Mesenteric fat pad (tissue), 1 donor: ENCODE data around the gene AFF3. TPM values are rescaled to one million over a fixed set of nuclear protein-coding genes. Genes with fewer than 3 reads are reported as not detected.
"Not testable (repeated sequence)": the region's sequence is repeated elsewhere in the genome, so short reads cannot be mapped to it uniquely, and the experiment has no call there.

ENCODE experiments used
- DNase-seq: peaks from one replicate; pipeline ENCODE4 v3.0.0-alpha.2; 2020; ENCODE audit warnings: low spot score
- total RNA-seq: library from RNA; stranded (reverse); fragmentation: NEBNext Ultra II Directional; extraction: Animal tissue kit (Norgen Biotek cat#: 25700); gene quantifications from one replicate; pipeline ENCODE4 v1.2.1, GENCODE V29; 2021
- donor health status: DM: yes; HTN: yes; CAD: no.

Gene AFF3
- total RNA-seq, 1 donor from 2014 or later: 4.5 TPM

DNA sequence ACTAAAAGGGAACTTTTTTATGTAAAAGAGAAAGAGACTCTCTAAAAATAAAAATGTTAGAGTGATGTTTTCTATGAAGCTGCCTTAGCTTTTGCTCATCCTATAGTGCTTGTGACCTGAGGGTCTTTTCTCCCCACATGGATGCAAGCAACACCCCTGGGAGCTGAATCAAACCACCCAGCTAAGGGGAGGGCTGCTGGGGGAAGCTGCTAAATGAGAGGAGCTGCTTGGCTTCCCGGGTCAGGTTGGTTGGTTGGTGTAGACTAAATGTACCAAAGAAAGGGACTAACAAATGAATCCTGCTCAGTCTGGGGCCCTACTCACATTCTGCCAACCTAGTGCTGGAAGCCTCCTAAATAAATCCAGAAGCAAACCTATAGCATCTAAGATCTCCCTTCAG, 35.0 kb downstream of the AFF3 start:
- no peak for DNase-seq

DNA sequence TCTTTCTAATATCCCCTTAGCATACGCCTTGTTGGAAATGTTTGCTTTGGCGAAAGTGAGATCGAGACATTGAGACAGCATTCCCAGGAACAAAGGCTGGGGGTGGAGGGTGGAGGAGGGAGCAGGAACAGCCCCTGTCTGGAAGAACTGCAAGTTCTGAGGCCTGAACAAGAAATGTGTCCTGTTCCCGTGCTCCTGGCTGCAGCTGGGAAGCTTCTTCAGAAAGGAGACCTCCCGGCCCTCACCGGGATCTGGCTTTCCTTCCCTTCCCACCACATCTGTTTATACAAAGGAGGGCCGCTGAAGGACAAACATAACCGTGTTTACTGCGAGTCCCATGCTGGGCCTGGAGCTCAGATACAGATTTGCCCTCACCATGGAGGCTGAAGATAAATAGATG, 35.9 kb downstream of the AFF3 start:
- DNase-seq: no peak

DNA sequence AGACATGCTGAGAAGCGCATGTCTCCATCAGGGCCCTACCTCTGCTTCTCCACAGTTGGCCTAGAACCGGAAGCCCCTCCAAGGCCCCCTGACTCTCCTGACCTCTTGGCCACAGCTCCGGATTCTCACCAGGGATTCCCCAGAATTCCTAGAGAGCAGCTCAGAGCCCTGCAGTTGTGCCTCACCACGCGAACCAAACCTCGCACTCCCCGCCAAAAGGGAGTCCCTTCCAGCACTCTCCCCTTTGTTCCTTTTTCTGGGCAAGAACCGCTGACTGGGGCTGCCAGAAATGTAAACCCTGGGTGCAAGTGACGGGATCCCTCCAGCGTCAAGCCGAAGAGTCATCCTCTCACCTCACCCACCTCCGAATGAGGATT, 36.7 kb downstream of the AFF3 start:
- no peak for DNase-seq

DNA sequence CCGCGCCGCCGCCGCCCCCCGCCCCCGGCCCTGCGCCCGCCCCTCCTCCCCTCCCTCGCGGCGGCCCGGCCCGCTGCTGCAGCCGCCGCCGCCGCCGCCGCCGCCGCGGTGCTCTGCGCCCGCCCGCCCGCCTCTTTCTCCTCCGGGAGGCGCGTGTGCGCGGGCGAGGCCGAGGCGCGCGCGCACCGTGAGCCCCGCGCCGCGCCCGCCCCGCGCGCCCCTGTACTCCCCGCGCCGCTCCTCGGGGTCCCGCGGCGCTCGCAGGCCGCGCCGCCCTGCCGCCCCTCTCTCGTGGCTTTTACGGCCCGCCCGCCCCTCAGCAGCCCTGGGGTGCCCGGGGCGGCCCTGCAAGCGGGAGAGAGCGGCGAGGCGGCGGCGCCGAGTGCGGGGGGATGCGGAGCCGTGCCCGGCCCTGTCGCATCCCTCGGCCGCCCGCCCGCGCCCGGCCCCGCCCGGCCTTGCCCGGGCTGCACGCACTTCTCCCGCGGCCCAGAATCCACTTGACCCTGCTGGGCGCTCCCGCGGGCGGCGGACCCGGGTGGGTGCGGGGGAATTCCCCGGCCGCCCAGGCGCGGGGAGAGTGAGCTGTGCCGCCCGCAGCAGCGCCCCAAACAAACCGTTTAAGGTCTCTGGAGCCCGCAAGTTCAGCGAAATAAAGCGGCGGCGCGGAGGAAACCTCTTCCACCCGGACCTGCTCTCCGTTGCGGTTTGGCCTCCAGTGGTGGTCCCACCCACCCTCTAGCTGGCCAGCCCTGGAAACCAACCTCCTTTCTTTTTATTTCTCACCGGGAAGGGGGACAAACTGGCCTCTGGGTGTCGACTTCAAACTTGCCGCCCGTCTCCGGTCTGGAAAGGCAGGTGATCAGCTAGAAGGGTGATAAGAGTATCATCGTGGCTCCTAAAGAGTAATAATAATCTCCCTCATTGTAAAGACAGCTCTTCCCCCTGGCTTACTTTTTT, 37.4 kb downstream of the AFF3 start:
- DNase-seq: no peak

DNA sequence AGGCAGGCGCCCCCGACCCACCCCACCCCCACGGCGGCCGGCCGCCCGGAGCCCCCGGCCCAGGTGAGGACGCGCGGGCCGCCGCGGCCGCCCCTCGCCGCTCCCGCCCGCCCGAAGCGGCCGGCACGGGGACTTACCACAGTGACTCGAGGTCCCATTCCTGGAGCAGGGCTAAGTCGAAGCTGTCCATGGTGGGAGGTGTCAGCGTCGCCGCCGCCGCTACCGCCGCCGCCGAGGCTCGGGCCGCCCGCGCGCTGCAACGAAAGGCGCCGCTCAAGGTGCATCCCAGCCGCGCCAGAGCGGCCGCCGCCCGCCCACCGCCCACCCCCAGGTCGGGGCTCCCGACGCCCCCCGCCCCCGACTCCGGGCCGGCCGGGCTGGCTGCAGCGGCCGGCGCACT, 38.1 kb downstream of the AFF3 start:
- DNase-seq: not testable (repeated sequence)

DNA sequence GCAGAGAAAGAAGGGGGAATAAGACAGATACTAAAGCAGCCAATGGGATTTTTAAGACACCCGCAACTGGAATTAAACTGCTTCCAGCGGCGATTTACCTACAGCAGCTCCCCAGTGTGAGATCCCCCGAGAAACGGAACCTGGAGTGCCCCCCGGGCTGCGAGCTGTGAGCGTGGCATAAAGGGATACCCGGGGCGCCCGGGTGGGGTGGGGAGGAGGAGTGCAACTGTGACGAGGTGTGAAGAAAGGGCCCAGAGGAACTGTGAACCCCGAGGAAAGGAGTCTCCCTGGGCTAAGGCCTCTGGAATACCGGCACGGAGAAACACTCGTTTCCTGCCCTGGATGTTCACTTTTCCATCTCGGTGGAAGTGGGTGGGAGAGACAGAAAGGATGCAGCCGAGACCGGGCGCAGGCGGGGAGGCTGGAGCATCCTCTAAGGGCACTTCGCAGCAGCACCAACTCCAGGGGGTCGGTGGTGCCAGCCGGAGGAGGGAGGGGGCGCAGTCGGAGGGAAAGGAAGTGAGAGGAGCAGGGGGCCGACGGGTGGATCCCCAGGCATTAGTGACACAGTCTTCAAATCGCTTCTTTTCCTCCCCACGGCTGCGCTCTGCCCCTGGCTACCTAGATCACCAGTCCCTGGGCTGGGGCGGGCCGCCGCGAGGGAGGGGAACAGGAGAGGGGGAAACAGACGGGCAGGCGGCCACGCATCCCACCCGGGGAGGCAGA, 38.7 kb downstream of the AFF3 start:
- not testable (repeated sequence) for DNase-seq

DNA sequence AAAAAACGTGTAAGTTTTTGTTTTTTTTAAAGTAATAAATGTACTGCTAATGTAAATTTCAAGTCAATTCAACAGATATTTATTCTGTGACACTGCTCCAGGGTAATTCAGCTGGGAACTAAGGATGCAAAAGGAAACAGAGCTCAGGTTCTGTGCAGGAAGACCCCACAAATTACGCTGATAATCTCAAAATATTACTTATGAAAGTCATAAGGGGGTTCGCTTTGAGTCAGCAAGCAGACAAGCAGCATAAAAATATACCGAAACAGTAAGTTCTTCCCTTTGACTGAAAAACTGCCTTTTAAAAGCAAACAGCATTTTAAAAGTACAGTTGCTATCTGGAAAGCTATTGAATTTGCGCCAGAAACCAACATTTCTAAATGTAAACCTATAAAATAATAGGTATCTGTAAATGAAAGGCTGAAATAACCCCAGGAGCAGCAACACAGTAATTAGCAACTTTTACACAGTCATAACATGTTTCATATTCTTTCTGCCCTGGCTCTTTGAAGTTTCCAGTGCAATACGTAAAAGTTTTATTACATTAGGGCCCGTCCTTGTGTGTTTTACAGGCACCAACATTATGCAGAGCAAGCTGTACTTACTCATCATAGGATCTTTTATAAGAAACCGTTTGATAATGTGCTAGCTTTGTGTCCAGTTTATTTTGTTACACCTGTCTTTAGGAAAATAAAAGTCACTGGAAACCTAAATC, 39.8 kb downstream of the AFF3 start:
- DNase-seq: not testable (repeated sequence)

GRCh38 chr2:100098855-100099254, 43.5 kb downstream of the AFF3 start:
- DNase-seq: not testable (repeated sequence)

- DNase-seq: not testable (repeated sequence)
Observed at GRCh38 chr2:100097611-100098294, 44.6 kb downstream of the AFF3 start.

DNA sequence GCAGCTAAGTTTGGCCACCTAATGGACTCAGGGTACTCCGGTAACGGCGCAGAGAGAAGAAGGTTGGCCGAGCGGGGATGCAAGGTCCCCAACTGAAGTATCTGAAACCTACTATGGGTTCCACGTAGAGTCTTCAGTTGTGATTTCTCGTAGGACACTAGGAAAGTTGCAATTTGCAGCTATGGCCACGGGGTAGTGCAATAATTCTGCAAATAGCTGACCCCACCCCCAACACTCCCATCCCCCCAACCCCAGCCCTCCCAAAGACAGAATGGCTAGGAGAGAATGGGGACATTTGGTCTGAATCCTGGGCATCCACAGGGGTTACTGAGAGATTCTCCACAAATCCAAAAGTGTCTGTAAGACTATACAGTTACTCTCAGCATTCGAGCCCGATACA, 46.5 kb downstream of the AFF3 start:
- DNase-seq: not testable (repeated sequence)

GRCh38 chr2:100091807-100092206, 50.6 kb downstream of the AFF3 start:
- DNase-seq: not testable (repeated sequence)

DNA sequence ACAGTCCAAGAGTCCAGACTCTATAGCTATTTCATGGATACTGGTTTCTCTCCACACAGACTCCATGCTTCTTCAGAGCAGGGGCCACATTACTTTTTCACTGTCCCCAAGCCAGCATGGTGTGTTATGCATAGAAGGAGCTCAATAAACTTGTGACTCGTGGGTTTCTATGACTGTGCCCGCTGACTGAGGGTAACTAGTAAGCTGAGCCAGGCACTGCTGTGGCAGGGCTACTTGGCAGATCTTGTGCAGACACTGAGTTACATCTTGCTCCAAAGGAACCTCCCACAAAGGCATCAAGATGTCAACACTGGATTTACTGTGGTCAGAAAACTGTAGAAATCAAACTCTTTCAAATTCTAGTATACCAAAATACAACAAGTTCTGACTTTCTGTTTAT, 56.6 kb downstream of the AFF3 start:
- not testable (repeated sequence) for DNase-seq

- DNase-seq: not testable (repeated sequence)
Observed at GRCh38 chr2:100083421-100084216, 58.8 kb downstream of the AFF3 start.

GRCh38 chr2:100082302-100082978, 60.0 kb downstream of the AFF3 start:
- DNase-seq: not testable (repeated sequence)

- DNase-seq: no peak
Observed at GRCh38 chr2:100077935-100078334, 64.5 kb downstream of the AFF3 start.

GRCh38 chr2:100077456-100077855, 64.9 kb downstream of the AFF3 start:
- no peak for DNase-seq

GRCh38 chr2:100075532-100075931, 66.9 kb downstream of the AFF3 start:
- DNase-seq: no peak

DNA sequence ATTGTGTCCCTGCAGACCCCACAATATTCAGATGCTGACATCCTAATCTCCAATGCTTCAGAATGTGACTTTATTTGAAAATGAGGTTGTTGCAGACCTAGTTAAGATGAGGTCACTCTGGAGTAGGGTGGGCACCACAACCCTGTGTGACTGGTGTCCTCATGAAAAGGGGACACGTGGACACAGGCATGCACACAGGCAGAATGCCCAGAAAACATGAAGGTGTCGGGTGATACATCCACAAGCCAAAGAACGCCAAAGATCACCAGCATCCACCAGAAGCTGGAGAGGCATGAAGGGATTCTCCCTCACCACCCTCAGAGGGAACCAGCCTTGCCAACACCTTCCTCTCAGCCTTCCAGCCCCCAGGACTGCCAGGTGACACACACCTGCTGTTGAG, 69.3 kb downstream of the AFF3 start:
- DNase-seq: no peak

- no peak for DNase-seq
Observed at GRCh38 chr2:100072503-100072902, 69.9 kb downstream of the AFF3 start.
